SK-N-SH (cell line): Measurements from ENCODE around the gene CDC42SE2.
"Not testable (repeated sequence)": the region's sequence is repeated elsewhere in the genome, so short reads cannot be mapped to it uniquely, and the experiment has no call there.

Experiments used
- CTCF ChIP-seq: fragments of 200-600 bp; sonication (generic); IDR thresholded peaks from 2 replicates; pipeline ENCODE4 v1.6.1; 2017; ENCODE audit warnings: antibody characterized with exemption, mild to moderate bottlenecking, moderate library complexity
- FOXJ3 ChIP-seq: sonication (generic); formaldehyde crosslinking; IDR thresholded peaks from 2 replicates; pipeline ENCODE4 v1.5.1; 2020; ENCODE audit warnings: mild to moderate bottlenecking, missing genetic modification reagents
- MXI1 ChIP-seq: IDR thresholded peaks from 2 replicates; pipeline ENCODE4 v1.6.1; 2012; ENCODE audit warnings: mild to moderate bottlenecking, low read depth, low read length, improper control_type of control experiment
- POLR2AphosphoS5 ChIP-seq: IDR thresholded peaks from 2 replicates; pipeline ENCODE4 v1.6.1; 2012; ENCODE audit warnings: low read depth, low read length
- TEAD4 ChIP-seq: IDR thresholded peaks from 2 replicates; pipeline ENCODE4 v1.4.0; 2012; ENCODE audit warnings: mild to moderate bottlenecking, borderline replicate concordance; ENCODE audit not compliant: insufficient read depth

- TF ChIP-seq CTCF, TEAD4, POLR2AphosphoS5, FOXJ3, MXI1: not testable (repeated sequence)
Observed at GRCh38 chr5:131346204-131346603, 82.4 kb downstream of the CDC42SE2 start.
